GM23338 (cell line): ENCODE measurements around the gene RPS14. TPM values are rescaled to one million over a fixed set of nuclear protein-coding genes. Genes with fewer than 3 reads are reported as not detected.

Experiments used
- EZH2 ChIP-seq: fragments of 200-600 bp; sonication (generic); IDR thresholded peaks from one replicate; pipeline ENCODE4 v1.8.0; 2017; ENCODE audit warnings: antibody characterized with exemption, mild to moderate bottlenecking, low read depth; ENCODE audit not compliant: unreplicated experiment
- EZH2phosphoT487 ChIP-seq: fragments of 200-600 bp; sonication (generic); IDR thresholded peaks from one replicate; pipeline ENCODE4 v1.8.1; 2018; ENCODE audit warnings: antibody characterized with exemption; ENCODE audit not compliant: unreplicated experiment
- REST ChIP-seq: IDR thresholded peaks from one replicate; pipeline ENCODE4 v1.6.1; 2018; ENCODE audit warnings: antibody characterized with exemption; ENCODE audit not compliant: unreplicated experiment
- STAT1 ChIP-seq: IDR thresholded peaks from one replicate; pipeline ENCODE4 v1.6.1; 2016; ENCODE audit warnings: antibody characterized with exemption; ENCODE audit not compliant: unreplicated experiment
- polyA plus RNA-seq: library from polyadenylated mRNA; unstranded; fragments of >200 nt; fragmentation: Nextera tagmentation; extraction: Ambion mirVana; gene quantifications from 2 replicates; pipeline ENCODE4 v1.2.1, GENCODE V29; 2016
- total RNA-seq: library from RNA; depleted of rRNA; stranded (reverse); fragments of >200 nt; shearing (Covaris generic); gene quantifications from 2 replicates; pipeline ENCODE4 v1.2.3, GENCODE V29; 2014
- TF ChIP-seq, protein P1 (sequence below): fragments of 250-450 bp; sonication (Bioruptor Pico); IDR thresholded peaks from 2 replicates; pipeline ENCODE4 v1.5.0; 2020; ENCODE audit warnings: mild to moderate bottlenecking, moderate library complexity
- TF ChIP-seq, protein P2 (sequence below), 2 experiments: fragments of 200-600 bp in 1 of 2; sonication (generic) in 1 of 2; conservative IDR thresholded peaks; 2 replicates each; pipeline versions ENCODE4 v1.5.1 to v1.6.1; 2016 to 2017; ENCODE audit warnings: antibody characterized with exemption in 2 of 2, low read depth in 2 of 2, mild to moderate bottlenecking in 2 of 2, moderate library complexity in 1 of 2

The RPS14 gene
- total and polyA plus RNA-seq, 2 experiments from 2014 or later = 1,443 to 2,790 TPM

- TF ChIP-seq, protein P1, sequence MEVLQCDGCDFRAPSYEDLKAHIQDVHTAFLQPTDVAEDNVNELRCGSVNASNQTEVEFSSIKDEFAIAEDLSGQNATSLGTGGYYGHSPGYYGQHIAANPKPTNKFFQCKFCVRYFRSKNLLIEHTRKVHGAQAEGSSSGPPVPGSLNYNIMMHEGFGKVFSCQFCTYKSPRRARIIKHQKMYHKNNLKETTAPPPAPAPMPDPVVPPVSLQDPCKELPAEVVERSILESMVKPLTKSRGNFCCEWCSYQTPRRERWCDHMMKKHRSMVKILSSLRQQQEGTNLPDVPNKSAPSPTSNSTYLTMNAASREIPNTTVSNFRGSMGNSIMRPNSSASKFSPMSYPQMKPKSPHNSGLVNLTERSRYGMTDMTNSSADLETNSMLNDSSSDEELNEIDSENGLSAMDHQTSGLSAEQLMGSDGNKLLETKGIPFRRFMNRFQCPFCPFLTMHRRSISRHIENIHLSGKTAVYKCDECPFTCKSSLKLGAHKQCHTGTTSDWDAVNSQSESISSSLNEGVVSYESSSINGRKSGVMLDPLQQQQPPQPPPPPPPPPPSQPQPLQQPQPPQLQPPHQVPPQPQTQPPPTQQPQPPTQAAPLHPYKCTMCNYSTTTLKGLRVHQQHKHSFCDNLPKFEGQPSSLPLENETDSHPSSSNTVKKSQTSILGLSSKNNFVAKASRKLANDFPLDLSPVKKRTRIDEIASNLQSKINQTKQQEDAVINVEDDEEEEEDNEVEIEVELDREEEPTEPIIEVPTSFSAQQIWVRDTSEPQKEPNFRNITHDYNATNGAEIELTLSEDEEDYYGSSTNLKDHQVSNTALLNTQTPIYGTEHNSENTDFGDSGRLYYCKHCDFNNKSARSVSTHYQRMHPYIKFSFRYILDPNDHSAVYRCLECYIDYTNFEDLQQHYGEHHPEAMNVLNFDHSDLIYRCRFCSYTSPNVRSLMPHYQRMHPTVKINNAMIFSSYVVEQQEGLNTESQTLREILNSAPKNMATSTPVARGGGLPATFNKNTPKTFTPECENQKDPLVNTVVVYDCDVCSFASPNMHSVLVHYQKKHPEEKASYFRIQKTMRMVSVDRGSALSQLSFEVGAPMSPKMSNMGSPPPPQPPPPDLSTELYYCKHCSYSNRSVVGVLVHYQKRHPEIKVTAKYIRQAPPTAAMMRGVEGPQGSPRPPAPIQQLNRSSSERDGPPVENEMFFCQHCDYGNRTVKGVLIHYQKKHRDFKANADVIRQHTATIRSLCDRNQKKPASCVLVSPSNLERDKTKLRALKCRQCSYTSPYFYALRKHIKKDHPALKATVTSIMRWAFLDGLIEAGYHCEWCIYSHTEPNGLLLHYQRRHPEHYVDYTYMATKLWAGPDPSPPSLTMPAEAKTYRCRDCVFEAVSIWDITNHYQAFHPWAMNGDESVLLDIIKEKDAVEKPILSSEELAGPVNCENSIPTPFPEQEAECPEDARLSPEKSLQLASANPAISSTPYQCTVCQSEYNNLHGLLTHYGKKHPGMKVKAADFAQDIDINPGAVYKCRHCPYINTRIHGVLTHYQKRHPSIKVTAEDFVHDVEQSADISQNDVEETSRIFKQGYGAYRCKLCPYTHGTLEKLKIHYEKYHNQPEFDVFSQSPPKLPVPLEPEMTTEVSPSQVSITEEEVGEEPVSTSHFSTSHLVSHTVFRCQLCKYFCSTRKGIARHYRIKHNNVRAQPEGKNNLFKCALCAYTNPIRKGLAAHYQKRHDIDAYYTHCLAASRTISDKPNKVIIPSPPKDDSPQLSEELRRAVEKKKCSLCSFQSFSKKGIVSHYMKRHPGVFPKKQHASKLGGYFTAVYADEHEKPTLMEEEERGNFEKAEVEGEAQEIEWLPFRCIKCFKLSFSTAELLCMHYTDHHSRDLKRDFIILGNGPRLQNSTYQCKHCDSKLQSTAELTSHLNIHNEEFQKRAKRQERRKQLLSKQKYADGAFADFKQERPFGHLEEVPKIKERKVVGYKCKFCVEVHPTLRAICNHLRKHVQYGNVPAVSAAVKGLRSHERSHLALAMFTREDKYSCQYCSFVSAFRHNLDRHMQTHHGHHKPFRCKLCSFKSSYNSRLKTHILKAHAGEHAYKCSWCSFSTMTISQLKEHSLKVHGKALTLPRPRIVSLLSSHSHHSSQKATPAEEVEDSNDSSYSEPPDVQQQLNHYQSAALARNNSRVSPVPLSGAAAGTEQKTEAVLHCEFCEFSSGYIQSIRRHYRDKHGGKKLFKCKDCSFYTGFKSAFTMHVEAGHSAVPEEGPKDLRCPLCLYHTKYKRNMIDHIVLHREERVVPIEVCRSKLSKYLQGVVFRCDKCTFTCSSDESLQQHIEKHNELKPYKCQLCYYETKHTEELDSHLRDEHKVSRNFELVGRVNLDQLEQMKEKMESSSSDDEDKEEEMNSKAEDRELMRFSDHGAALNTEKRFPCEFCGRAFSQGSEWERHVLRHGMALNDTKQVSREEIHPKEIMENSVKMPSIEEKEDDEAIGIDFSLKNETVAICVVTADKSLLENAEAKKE (CRISPR knock-in tag) = no peak
- TF ChIP-seq, protein P2, sequence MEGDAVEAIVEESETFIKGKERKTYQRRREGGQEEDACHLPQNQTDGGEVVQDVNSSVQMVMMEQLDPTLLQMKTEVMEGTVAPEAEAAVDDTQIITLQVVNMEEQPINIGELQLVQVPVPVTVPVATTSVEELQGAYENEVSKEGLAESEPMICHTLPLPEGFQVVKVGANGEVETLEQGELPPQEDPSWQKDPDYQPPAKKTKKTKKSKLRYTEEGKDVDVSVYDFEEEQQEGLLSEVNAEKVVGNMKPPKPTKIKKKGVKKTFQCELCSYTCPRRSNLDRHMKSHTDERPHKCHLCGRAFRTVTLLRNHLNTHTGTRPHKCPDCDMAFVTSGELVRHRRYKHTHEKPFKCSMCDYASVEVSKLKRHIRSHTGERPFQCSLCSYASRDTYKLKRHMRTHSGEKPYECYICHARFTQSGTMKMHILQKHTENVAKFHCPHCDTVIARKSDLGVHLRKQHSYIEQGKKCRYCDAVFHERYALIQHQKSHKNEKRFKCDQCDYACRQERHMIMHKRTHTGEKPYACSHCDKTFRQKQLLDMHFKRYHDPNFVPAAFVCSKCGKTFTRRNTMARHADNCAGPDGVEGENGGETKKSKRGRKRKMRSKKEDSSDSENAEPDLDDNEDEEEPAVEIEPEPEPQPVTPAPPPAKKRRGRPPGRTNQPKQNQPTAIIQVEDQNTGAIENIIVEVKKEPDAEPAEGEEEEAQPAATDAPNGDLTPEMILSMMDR (conservative IDR thresholded peaks at IDR 0.05; ENCODE audit: low read depth in 2 of 2) = no peak
- no peak for TF ChIP-seq EZH2phosphoT487
- TF ChIP-seq EZH2 = no peak
- no peak for TF ChIP-seq STAT1
- no peak for TF ChIP-seq REST
Observed at GRCh38 chr5:150496098-150496497, 46.6 kb upstream of the RPS14 start (continued).
